Measurements from ENCODE around the gene ACSF3.

- TF ChIP-seq GATA2 (IDR thresholded peaks at IDR 0.05; ENCODE audit: low read depth, low read length) (0 out of 2 replicates have a peak, but pooled peaks have one; percentile 34), GATA3 (IDR thresholded peaks at IDR 0.05; ENCODE audit: low read depth, low read length) (no peak)
Observed at GRCh38 chr16:89044418-89045180, 49.1 kb upstream of the ACSF3 start.

Measured in SH-SY5Y (cell line).